Globus pallidus (tissue), 1 donor: ENCODE data around the gene RNASE11.
"Not testable (repeated sequence)": the region's sequence is repeated elsewhere in the genome, so short reads cannot be mapped to it uniquely, and the experiment has no call there.

ENCODE experiments used
- DNase-seq: peaks from one replicate; pipeline ENCODE4 v3.0.0-alpha.2; 2015; ENCODE audit warnings: low spot score

The RNASE11 gene

GRCh38 chr14:20614038-20614840 lies 26.4 kb upstream of the RNASE11 start:
- no peak for DNase-seq

DNA sequence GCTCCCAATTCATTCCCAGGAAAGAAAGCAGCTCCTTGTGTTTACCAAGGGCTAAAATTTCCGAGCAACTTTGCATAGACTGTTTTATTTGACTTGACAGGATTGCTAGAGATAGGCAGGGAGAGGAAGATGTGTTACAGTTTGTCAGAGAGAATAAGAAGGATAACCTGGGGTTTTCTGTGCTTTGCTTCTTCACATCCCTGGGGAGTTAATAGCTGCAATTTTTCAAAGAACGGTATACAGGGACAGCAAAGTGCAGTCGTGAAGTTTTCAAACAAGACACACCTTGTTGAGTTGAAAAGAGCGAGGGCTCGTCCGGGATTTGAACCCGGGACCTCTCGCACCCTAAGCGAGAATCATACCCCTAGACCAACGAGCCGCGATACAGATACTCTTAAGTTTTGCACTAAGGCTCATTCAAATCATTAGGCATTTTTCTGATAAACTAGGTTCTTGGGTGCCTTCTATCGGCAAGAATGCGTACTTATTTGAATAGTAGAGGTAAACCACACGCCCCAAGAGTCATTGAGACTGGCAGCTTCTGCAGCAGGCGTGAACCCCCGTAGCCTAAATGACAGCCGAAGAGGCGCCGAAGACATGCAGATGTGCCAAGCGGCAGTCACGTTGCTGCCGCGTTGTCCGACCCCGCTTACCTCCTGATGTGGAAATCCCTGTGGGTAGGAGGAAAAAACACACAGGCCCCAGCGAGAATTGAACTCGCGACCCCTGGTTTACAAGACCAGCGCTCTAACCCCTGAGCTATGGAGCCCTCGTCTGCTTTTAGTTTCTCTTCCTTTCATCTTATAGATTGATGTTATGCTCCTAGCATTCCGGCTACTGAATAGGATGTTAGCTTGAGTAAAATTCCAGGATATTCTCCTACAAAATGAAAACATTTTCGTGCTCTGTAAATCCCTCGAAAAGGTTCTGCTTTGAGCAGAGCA lies 25.6 kb upstream of the RNASE11 start:
- peak; percentile 86 for DNase-seq

- no peak for DNase-seq
Observed at GRCh38 chr14:20612403-20612802, 24.6 kb upstream of the RNASE11 start.

DNA sequence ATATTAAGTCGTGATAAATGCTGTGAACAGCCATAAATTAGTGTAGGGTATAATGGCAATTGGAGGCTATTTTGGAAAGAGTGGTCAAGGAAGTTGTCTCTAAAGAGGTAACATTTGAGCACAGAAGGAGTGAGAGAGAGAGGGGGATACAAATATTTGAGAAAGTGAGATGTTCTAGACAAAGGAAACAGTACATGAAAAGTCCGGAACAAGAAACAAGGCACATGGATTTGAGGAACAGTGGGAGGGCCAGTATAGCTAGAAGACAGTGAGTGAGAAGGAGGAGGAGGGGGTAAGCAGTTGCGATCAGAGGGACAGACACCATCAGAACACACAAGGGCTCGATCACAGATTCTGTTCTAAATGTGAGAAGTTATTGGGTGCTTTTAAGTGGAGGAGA lies 23.5 kb upstream of the RNASE11 start:
- no peak for DNase-seq

GRCh38 chr14:20610002-20610765 lies 22.4 kb upstream of the RNASE11 start:
- peak; percentile 73 for DNase-seq

- peak; percentile 86 for DNase-seq
Observed at GRCh38 chr14:20609215-20610001, 21.6 kb upstream of the RNASE11 start.

DNA sequence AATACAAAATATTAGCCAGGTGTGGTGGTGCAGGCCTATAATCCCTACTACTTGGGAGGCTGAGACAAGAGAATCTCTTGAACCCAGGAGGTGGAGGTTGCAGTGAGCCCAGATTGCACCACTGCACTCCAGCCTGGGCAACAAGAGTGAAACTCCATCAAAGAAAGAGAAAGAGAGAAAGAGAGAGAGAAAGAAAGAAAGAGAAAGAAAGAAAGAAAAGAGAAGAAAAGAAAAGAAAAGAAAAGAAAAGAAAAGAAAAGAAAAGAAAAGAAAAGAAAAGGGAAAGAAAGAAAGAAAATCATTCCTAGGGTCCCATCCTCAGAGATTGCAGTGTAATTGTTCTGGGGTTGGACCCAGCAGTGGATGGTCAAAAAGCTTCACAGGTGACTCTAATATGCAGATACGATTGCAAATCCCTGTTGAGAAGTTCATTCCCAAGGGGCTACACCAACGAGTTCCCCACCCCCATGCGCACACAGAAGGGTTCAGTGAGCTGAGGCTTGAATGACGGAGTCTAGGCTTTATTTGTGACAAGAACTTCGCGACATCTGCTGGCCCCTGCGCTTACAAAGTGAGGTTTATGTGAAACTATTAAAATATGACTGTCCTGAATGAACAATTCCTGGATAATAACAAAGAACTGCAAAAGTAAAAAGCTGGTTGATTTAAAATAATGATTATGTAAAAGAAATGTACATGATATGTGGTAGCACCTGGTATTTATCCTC lies 20.7 kb upstream of the RNASE11 start:
- no peak for DNase-seq

DNA sequence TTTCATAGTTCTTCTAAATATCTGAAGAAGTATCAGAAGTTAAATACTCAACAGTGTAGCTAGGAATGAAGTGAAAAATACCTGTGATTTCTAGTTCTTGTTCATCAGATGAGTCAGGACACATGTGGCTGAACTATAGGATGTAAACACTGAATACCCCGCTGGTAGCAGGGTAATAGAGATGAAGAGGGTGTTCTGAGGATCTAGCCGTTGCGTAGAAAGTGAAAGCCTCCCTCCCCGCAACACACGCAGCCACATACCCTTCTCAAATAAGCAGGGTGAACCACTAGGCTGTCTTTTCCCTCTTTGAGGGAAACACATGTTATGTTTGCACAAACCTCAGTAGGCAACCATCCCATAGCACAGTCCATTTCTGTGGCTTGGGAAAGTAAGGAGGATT lies 19.8 kb upstream of the RNASE11 start:
- DNase-seq = no peak

DNA sequence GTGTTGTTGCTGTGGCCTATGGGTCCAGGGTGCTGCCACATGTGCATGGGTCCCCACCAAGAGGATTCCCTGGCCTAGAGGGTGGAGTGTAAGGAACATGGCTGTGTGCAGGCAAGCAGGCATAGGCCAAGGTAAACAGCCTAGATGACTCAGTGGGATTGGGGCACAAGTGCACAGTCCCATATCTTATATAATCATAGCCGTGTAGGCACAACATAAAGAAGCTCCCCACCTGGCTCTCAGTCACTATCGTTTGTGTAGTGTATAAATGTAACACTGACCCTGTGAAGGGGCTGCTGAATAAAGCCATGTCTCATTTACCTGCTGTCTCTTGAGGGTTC lies 19.1 kb upstream of the RNASE11 start:
- DNase-seq = no peak

GRCh38 chr14:20606190-20606901 lies 18.5 kb upstream of the RNASE11 start:
- DNase-seq = no peak

DNA sequence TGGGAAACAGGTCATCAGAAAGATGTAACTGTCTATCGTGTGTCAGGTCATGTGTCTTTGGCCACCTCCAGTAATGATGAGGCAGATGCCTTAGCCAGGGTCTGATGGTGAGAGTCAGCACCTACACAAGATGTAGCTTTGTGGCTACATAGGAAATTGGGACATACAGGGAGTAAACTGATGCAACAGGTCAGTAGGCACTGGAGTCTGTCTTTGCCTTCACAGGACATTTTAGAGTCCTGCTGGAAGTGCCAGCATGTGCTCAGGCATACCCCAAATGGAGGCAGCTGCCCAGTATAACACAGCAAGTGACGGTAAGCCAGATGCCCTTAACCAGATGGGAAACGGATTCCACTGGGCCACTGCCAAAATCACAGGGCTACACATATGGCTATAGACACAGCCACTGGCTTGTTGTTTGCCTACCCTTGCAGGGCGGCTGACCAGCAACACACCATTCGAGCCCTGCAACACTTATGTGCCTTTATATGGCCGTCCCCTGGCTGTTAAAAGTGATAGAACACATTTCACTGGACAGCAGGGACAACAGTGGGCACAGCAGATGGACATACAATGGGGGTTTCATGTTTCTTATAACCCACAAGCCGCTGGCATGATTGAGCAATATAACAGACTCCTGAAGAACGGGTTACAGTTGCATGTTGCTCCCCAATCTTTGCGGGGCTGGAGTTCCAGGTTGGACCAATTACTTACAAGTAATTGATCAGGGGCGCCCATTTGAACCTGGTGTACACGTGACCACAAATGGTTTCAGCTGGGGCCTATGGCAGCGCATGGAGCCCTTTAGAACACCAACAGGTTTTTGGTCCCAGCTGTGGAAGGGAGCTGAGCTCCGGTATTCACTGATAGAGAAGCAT lies 16.3 kb upstream of the RNASE11 start:
- no peak for DNase-seq

DNA sequence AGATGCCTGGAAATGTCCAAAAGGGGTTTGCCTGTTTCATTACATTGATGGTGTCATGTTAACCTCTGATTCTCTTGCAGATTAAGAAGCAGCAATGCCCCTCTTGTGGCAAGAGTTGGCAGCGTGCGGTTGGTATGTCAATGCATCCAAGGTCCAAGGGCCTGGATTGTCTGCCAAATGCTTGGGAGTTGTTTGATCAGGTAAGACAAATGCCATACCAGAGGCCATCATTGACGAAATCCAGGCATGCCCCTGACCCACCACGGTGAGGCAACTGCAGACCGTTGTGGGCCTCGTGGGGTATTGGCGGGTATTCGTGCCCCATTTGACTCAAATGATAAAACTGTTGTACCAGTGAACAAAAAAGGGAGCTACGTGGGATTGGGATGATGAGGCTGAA lies 14.8 kb upstream of the RNASE11 start:
- DNase-seq = no peak

DNA sequence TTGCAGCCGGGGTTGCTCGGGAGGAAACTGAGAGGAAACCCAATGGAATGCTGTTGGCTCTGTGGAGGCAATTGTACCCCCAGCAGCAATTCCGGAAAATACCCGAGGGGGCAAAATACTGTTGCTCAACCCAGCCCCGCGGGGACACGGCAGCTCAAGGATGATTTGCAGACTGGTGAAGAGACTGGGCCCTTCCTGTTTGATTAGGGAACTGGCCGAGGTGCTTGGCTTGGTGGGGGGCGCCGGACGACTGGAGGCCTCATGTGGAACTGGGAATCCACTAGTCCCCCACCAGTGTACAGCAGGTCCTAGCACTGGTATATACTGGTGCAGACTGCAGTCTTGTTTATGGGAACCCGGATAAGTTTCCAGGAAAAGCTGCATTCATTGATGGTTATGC lies 13.7 kb upstream of the RNASE11 start:
- DNase-seq = no peak

DNA sequence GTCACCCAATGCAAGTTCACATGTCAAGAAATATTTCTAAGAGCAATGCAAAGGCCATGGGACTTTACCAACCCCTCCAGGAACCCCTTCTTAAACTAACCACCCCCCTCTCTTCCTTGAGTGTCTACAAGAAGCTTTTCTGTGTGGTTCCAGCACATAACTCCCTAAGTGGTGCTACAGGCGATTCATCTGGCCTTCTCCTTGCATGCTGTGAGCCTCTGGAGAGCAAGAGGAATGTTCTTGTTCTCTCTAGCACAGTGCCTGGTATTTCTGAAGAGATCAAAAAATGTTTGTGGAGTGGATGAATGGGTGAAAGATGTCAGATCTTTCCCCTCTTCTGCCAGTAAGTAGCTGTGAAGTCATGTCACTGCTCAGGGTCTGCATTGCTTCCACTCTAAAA lies 9.3 kb upstream of the RNASE11 start:
- DNase-seq = no peak

DNA sequence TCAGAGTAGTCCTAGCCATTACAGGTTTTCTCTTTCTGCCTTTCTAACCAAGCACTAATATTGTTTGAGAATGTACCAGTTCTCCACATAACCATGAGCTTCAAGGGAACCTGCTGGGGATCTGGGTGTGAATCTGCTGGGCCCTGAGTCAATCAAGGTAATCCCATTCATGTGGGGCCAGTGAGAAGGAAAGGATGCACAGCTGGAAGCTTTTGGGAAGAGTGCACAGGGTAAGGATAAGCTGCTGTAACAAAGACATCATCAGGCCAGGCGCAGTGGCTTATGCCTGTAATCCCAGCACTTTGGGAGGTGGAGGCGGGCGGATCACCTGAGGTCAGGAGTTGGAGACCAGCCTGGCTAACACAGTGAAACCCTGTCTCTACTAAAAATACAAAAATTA lies 7.9 kb upstream of the RNASE11 start:
- not testable (repeated sequence) for DNase-seq

GRCh38 chr14:20592574-20592973 lies 4.8 kb upstream of the RNASE11 start:
- DNase-seq = no peak

DNA sequence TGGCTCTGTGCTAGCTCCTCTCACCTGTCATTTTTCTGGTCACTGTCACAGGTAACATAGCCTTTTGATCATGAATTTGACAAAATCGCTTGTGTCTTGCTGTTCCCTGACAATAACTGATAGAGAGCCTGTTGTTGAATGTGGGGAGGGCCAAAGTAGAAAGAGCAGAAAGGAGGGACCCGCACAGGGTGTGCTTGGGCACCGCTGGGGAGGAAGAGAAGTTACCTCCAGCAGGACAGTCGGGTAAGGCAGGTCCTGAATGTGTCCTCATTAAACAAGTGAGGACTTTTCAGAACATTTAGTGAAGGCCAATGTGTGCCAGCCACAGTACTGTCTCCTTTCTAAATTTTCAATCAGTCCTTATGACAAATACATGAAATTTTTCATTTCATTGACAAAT lies 3.4 kb upstream of the RNASE11 start, which contains the start of gene RNASE12:
Gene RNASE12 (minus strand): TSS at position 142 of the 400 bp plus-strand sequence. CDS start 653 bp downstream, outside the sequence.
- no peak for DNase-seq

GRCh38 chr14:20583908-20584307 lies 3.9 kb downstream of the RNASE11 start:
- DNase-seq = no peak

DNA sequence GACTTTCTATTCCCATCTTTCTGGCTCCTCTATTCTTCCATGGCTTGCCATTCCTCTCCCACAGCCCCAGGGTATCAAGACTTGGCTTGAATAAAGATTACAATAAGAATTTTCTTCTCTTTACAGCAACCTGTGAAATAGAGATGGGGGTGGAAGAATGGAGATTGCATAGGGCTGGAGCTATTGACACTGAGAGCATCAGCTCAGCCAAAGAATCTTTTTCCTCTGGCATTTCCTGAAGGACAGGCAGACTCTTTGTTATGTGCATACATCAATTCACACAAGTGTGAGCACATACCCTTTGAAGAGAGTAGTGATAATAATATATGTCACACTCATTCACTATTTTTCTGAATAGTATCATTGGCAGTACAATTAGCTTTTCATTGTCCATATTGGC lies 4.7 kb downstream of the RNASE11 start:
- DNase-seq = no peak
